Suprapubic skin (tissue), 4 donors: ENCODE data around the gene FHL5.

ENCODE experiments used
- CTCF ChIP-seq, 2 donors: fragments of 200-600 bp in 1 of 2; fragments of 450-650 bp in 1 of 2; sonication (generic) in 1 of 2; IDR thresholded peaks; one replicate each; pipeline ENCODE4 v1.5.1; 2016 to 2019; ENCODE audit warnings: antibody characterized with exemption in 2 of 2, mild to moderate bottlenecking in 1 of 2, moderate library complexity in 1 of 2
- EP300 ChIP-seq: sonication (generic); formaldehyde crosslinking; IDR thresholded peaks from one replicate; pipeline ENCODE4 v1.6.1; 2017; ENCODE audit warnings: antibody characterized with exemption
- POLR2A ChIP-seq, 2 donors: fragments of 450-650 bp; IDR thresholded peaks; one replicate each; pipeline ENCODE4 v1.6.1; 2017; ENCODE audit warnings: antibody characterized with exemption in 2 of 2, mild to moderate bottlenecking in 2 of 2, moderate library complexity in 2 of 2
- POLR2AphosphoS5 ChIP-seq, 3 donors: sonication (generic); formaldehyde crosslinking; IDR thresholded peaks; one replicate each; pipeline ENCODE4 v1.6.1; 2017; ENCODE audit warnings: antibody characterized with exemption in 3 of 3

- TF ChIP-seq CTCF (IDR thresholded peaks at IDR 0.05) = no peak
- TF ChIP-seq POLR2AphosphoS5 (IDR thresholded peaks at IDR 0.05) = no peak
- TF ChIP-seq POLR2A (IDR thresholded peaks at IDR 0.05) = no peak
- no peak for TF ChIP-seq EP300
Observed at GRCh38 chr6:96532399-96532798, 30.5 kb upstream of the FHL5 start.
